Smooth muscle cell (in vitro differentiated cells): ENCODE results near the gene BDKRB2. TPM values are rescaled to one million over a fixed set of nuclear protein-coding genes. Genes with fewer than 3 reads are reported as not detected.

Source experiments
- DNase-seq: peaks from one replicate; lab custom pipeline; 2025; ENCODE audit not compliant: unreplicated experiment; lab: John Stamatoyannopoulos, UW
- H2AFZ ChIP-seq: fragments of 200-600 bp; sonication (generic); 2 replicates; pipeline ENCODE4 v1.6.0; 2016; ENCODE audit warnings: antibody characterized with exemption, low read depth, mild to moderate bottlenecking
- H3F3A ChIP-seq: fragments of 200-600 bp; sonication (generic); 2 replicates; pipeline ENCODE4 v1.6.0; 2017; ENCODE audit warnings: antibody characterized with exemption, low read depth
- H3K27ac ChIP-seq: fragments of 200-600 bp; sonication (generic); 2 replicates; pipeline ENCODE4 v1.5.1; 2016; ENCODE audit warnings: low read depth, mild to moderate bottlenecking
- H3K27me3 ChIP-seq: fragments of 200-600 bp; sonication (generic); 2 replicates; pipeline ENCODE4 v1.6.1; 2016; ENCODE audit warnings: low read depth, mild to moderate bottlenecking
- H3K36me3 ChIP-seq: fragments of 200-600 bp; sonication (generic); 2 replicates; pipeline ENCODE4 v1.5.1; 2016; ENCODE audit warnings: low read depth
- H3K4me1 ChIP-seq: fragments of 200-600 bp; sonication (generic); 2 replicates; pipeline ENCODE4 v1.5.1; 2016; ENCODE audit warnings: low read depth
- H3K4me2 ChIP-seq: fragments of 200-600 bp; sonication (generic); 2 replicates; pipeline ENCODE4 v1.6.0; 2016; ENCODE audit warnings: mild to moderate bottlenecking
- H3K4me3 ChIP-seq: fragments of 200-600 bp; sonication (generic); 2 replicates; pipeline ENCODE4 v1.5.1; 2016; ENCODE audit warnings: mild to moderate bottlenecking
- H3K79me2 ChIP-seq: fragments of 200-600 bp; sonication (generic); 2 replicates; pipeline ENCODE4 v1.6.0; 2016; ENCODE audit warnings: low read depth, mild to moderate bottlenecking
- H3K9ac ChIP-seq: fragments of 200-600 bp; sonication (generic); 2 replicates; pipeline ENCODE4 v1.6.0; 2016; ENCODE audit warnings: low read depth
- H3K9me3 ChIP-seq: fragments of 200-600 bp; sonication (generic); replicated peaks from 2 replicates; pipeline ENCODE4 v1.5.1; 2016; ENCODE audit warnings: low read depth
- H4K20me1 ChIP-seq: fragments of 200-600 bp; sonication (generic); 2 replicates; pipeline ENCODE4 v1.6.0; 2016; ENCODE audit warnings: low read depth
- CTCF ChIP-seq: fragments of 200-600 bp; sonication (generic); IDR thresholded peaks from 2 replicates; pipeline ENCODE4 v1.5.1; 2017; ENCODE audit warnings: borderline replicate concordance, mild to moderate bottlenecking, antibody characterized with exemption; ENCODE audit not compliant: insufficient read depth, poor library complexity, severe bottlenecking
- WGBS: methylation state at CpG from one replicate; pipeline ENCODE4 v1.1.7; 2016; ENCODE audit warnings: low lambda C conversion rate; 5-methylcytosine and 5-hydroxymethylcytosine counted together
- polyA plus RNA-seq: library from polyadenylated mRNA; unstranded; fragments of >200 nt; fragmentation: Nextera tagmentation; extraction: Ambion mirVana; gene quantifications from 2 replicates; pipeline ENCODE4 v1.2.1, GENCODE V29; 2016
- total RNA-seq: library from RNA; depleted of rRNA; stranded (reverse); fragments of >200 nt; gene quantifications from 2 replicates; pipeline ENCODE4 v1.2.3, GENCODE V29; 2014

Gene BDKRB2
- total and polyA plus RNA-seq, 2 experiments from 2014 or later: 10.4 to 16.9 TPM

- no peaks in the 10 kb centered on the region for H3K9me3 ChIP-seq
- no peak overlapping the region for H3K9ac ChIP-seq
- whole genome bisulfite sequencing: 96% methylated on average over 11 of the region's 11 CpGs
- no peak for DNase-seq
- no peak overlapping the region for H3K4me3 ChIP-seq
- H2AFZ ChIP-seq: no peak overlapping the region
- no peaks in the 10 kb centered on the region for H3F3A ChIP-seq
- TF ChIP-seq CTCF: no peak
- no peaks in the 10 kb centered on the region for H3K4me1 ChIP-seq
- H3K27ac ChIP-seq: no peak overlapping the region
- H3K27me3 ChIP-seq: no peaks in the 10 kb centered on the region
- no peaks in the 10 kb centered on the region for H4K20me1 ChIP-seq
- H3K36me3 ChIP-seq: no peaks in the 10 kb centered on the region
- no peaks in the 10 kb centered on the region for H3K79me2 ChIP-seq
- no peak overlapping the region for H3K4me2 ChIP-seq
Measured at GRCh38 chr14:96232506-96232905, 27.9 kb downstream of the BDKRB2 start.

GRCh38 chr14:96233661-96234060 is 29.0 kb downstream of the BDKRB2 start:
- H4K20me1 ChIP-seq: no peaks in the 10 kb centered on the region

GRCh38 chr14:96235426-96235825 is 30.8 kb downstream of the BDKRB2 start:
- no peak for TF ChIP-seq CTCF
- 84% methylated on average over 4 of the region's 4 CpGs for WGBS
- H3K9ac ChIP-seq: no peak overlapping the region

More at GRCh38 chr14:96233661-96234060, 29.0 kb downstream of the BDKRB2 start:
- H3K9ac ChIP-seq: no peak overlapping the region
- no peak for DNase-seq
- H3K4me1 ChIP-seq: no peaks in the 10 kb centered on the region
- no peaks in the 10 kb centered on the region for H3K79me2 ChIP-seq
- H3K27me3 ChIP-seq: no peaks in the 10 kb centered on the region
- no peak for TF ChIP-seq CTCF
- H2AFZ ChIP-seq: no peak overlapping the region
- H3F3A ChIP-seq: no peaks in the 10 kb centered on the region
- no peaks in the 10 kb centered on the region for H3K9me3 ChIP-seq
- no peak overlapping the region for H3K4me2 ChIP-seq
- no peak overlapping the region for H3K27ac ChIP-seq
- no peak overlapping the region for H3K4me3 ChIP-seq
- no peaks in the 10 kb centered on the region for H3K36me3 ChIP-seq
- 84% methylated on average over 3 of the region's 3 CpGs for WGBS

GRCh38 chr14:96237641-96238040 is 33.0 kb downstream of the BDKRB2 start:
- H3K4me3 ChIP-seq: no peak overlapping the region
- H3K36me3 ChIP-seq: peaks cover 4% of the 10 kb centered on the region
- no peaks in the 10 kb centered on the region for H3K27me3 ChIP-seq
- H3K9ac ChIP-seq: no peak overlapping the region
- no peaks in the 10 kb centered on the region for H3K9me3 ChIP-seq
- H3K4me2 ChIP-seq: no peak overlapping the region
- no peaks in the 10 kb centered on the region for H3K79me2 ChIP-seq
- DNase-seq: no peak
- H3F3A ChIP-seq: no peaks in the 10 kb centered on the region
- no peak overlapping the region for H3K27ac ChIP-seq
- H4K20me1 ChIP-seq: no peaks in the 10 kb centered on the region
- no peak for TF ChIP-seq CTCF
- no peaks in the 10 kb centered on the region for H3K4me1 ChIP-seq
- H2AFZ ChIP-seq: no peak overlapping the region
- 96% methylated on average over 2 of the region's 2 CpGs for WGBS

More at GRCh38 chr14:96235426-96235825, 30.8 kb downstream of the BDKRB2 start:
- H4K20me1 ChIP-seq: no peaks in the 10 kb centered on the region
- no peaks in the 10 kb centered on the region for H3K27me3 ChIP-seq
- peaks cover 4% of the 10 kb centered on the region for H3K36me3 ChIP-seq
- H3K27ac ChIP-seq: no peak overlapping the region
- no peak for DNase-seq
- no peaks in the 10 kb centered on the region for H3K79me2 ChIP-seq
- H3K4me1 ChIP-seq: no peaks in the 10 kb centered on the region
- no peak overlapping the region for H3K4me3 ChIP-seq
- no peak overlapping the region for H3K4me2 ChIP-seq
- H2AFZ ChIP-seq: no peak overlapping the region
- no peaks in the 10 kb centered on the region for H3K9me3 ChIP-seq
- H3F3A ChIP-seq: no peaks in the 10 kb centered on the region
